GM18907 (cell line): ENCODE measurements around the gene COX19.
"Not testable (repeated sequence)": the region's sequence is repeated elsewhere in the genome, so short reads cannot be mapped to it uniquely, and the experiment has no call there.

Experiments
- ATAC-seq: cut with Tn5 transposase; IDR thresholded peaks from one replicate; pipeline ENCODE4 v1.9.1; 2021; ENCODE audit warnings: mild to moderate bottlenecking, moderate library complexity; ENCODE audit not compliant: unreplicated experiment

The COX19 gene

GRCh38 chr7:949021-949934 is 26.1 kb downstream of the COX19 start:
- no peak for ATAC-seq

- no peak for ATAC-seq
Observed at GRCh38 chr7:947391-948210, 27.7 kb downstream of the COX19 start.

GRCh38 chr7:946256-946996 is 28.9 kb downstream of the COX19 start:
- ATAC-seq: no peak

DNA sequence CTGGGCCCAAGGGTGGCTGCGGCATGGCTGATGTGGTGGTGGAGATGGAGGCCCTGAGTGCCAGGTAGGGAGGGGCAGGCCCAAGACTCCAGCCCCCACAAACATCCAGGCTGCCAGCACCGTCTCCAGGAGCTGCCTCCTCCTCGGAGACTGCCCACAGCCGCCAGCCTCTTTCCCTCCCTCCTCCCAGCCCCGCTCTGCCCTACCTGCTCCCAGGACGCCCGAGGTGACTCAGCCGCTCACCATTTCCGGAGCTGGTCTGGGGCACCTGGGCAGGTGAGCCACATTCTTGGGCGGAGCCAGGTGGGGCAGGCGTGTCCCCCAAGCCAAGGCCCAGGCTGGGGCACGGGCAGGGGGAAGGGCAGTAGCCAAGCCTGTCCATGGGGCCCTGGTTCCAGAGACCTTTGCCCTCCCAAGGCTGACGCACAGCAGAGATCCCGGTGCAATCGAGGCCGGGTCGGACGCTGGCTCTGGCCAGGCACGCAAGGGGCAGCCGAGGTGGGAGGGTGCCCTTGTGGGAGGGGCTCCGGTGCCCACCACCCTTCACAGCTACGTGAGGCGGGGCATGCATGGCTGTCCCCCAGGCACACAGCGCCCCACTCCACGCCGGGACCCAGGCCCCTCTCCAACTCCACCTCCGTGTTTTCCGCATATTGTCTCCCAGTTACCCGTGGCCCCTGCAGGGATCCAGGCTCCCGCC is 29.6 kb downstream of the COX19 start:
- no peak for ATAC-seq

DNA sequence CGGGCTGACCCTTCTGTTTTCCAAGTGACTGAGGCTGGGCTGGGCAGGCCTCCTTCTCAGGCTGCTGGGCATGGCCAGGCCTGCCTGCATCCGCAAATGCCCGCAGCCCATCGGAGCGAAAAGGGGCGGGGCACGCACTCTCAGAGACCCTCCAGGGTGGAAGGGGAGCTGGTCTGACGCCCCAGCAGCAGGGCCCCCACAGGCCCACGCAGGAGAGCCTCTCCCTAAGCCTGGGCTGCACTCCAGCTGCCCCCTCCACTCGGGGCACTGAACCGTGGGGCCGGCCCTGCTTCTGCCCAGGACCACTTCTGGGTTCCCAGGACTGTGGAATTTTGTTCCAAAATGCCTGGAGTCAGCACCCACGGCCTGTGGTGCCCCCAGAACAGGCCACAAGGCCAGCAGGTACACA is 30.2 kb downstream of the COX19 start:
- ATAC-seq: no peak

- no peak for ATAC-seq
Observed at GRCh38 chr7:944744-945143, 30.6 kb downstream of the COX19 start.

- ATAC-seq: not testable (repeated sequence)
Observed at GRCh38 chr7:943793-944192, 31.6 kb downstream of the COX19 start.

GRCh38 chr7:940599-941408 is 34.5 kb downstream of the COX19 start:
- no peak for ATAC-seq

- no peak for ATAC-seq
Observed at GRCh38 chr7:939843-940242, 35.5 kb downstream of the COX19 start.

DNA sequence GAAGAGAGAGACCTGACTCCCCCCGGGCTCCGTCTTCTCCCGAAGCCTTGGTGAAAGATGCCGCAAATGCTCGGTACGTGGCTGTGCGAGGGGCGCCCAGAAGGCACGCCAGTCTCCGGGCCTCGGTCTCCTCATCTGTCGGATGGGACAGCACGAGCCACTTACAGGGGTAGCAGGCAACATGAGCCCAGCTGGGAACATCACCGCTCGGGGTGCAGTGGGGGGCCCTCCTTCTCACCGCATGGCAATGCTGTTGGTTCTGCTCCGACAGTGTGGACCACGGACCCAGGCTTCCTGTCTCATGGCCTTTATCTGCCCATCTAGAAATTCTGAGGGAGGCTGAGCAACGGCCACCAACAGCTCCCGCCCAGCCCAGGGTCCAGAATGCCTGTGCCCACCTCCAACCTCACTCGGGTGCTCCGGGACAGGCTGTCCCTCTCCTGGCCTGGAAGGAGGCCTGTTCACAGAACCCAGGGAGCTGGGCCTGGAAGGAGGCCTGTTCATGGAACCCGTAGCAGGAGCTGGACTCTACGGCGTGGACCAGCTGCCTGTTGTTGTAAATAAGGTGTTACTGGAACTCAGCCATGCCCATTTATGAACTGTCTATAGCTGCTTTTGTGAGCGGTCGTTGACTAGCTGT is 36.7 kb downstream of the COX19 start:
- no peak for ATAC-seq

- no peak for ATAC-seq
Observed at GRCh38 chr7:937856-938484, 37.4 kb downstream of the COX19 start.

DNA sequence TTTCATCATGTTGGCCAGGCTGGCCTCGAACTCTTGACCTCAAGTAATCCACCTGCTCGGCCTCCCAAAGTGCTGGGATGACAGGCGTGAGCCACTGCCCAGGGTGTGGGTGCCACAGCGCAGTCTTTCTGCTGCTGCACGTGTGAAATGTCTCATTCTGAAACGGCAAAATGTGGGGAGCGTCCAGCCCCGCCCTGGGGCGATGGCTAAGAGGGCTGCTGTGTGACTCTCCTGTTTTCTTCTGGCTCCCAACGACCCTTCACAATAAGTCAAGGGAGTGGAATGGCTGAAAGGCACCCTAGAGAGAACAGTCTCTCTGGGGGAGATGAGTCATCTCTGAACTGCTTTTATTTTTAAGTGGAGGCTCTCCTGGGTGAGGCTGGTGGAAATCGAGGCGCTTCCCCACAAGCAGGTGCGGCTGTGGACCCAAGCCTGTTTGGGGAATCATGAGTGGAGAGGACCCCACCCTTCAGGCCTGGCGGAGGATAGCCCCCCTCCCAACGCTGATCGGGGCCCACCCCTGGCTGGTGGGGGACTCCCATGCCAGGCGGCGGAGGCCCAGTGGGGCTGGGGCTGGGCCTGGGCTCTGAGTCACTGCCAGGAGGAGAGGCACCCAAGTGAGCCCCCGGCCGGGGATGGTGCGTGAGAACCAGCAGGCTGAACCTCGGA is 38.8 kb downstream of the COX19 start:
- peak; percentile 89 for ATAC-seq

DNA sequence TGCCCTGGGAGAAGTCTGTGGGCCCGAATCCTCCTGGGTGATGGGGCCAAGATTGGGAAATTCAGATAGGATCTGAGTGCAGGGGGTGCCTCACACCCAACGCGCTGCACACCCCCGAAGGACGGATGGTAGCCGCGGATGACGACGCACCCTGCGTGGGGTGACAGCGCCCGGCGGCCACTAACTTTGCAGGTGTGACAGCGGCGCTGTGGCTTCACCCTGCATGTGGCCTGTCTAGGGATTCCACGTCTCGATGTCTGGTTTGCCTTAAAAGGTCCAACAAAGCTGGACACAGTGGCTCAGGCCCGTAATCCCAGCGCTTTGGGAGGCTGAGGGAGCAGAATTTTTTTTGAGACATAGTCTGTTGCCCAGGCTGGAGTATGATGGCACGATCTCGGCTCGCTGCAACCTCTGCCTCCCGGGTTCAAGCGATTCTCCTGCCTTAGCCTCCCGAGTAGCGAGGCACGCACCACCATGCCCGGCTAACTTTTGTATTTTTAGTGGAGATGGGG is 39.4 kb downstream of the COX19 start:
- ATAC-seq: no peak

GRCh38 chr7:935164-935873 is 40.0 kb downstream of the COX19 start:
- no peak for ATAC-seq

GRCh38 chr7:934469-935163 is 40.7 kb downstream of the COX19 start:
- ATAC-seq: no peak

DNA sequence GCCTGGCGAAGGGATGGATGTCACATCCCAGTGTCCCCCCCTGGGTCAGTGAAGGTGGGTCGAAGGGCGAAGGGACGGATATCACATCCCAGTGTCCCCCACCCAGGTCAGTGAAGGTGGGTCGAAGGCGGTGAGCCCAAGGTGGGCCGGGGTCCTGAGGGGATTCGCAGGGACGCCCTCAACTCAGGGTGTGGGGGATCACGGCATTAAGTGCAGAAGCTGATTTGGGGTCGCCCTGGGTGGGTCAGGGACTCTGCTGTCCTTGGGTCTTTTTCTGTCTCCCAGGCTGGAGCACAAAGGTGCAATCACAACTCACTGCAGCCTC is 42.7 kb downstream of the COX19 start:
- ATAC-seq: no peak
